ENCODE data around the gene CD8B2. TPM values are rescaled to one million over a fixed set of nuclear protein-coding genes. Genes with fewer than 3 reads are reported as not detected.
A peak's percentile ranks its signal among the peaks of the same experiment; 100 is the strongest.

Gene CD8B2
- total and polyA plus RNA-seq, 2 of the 13 experiments (the other 11 are each of a cell fraction or from before 2014, with no cell fraction given) = not detected

- TF ChIP-seq, protein P1, sequence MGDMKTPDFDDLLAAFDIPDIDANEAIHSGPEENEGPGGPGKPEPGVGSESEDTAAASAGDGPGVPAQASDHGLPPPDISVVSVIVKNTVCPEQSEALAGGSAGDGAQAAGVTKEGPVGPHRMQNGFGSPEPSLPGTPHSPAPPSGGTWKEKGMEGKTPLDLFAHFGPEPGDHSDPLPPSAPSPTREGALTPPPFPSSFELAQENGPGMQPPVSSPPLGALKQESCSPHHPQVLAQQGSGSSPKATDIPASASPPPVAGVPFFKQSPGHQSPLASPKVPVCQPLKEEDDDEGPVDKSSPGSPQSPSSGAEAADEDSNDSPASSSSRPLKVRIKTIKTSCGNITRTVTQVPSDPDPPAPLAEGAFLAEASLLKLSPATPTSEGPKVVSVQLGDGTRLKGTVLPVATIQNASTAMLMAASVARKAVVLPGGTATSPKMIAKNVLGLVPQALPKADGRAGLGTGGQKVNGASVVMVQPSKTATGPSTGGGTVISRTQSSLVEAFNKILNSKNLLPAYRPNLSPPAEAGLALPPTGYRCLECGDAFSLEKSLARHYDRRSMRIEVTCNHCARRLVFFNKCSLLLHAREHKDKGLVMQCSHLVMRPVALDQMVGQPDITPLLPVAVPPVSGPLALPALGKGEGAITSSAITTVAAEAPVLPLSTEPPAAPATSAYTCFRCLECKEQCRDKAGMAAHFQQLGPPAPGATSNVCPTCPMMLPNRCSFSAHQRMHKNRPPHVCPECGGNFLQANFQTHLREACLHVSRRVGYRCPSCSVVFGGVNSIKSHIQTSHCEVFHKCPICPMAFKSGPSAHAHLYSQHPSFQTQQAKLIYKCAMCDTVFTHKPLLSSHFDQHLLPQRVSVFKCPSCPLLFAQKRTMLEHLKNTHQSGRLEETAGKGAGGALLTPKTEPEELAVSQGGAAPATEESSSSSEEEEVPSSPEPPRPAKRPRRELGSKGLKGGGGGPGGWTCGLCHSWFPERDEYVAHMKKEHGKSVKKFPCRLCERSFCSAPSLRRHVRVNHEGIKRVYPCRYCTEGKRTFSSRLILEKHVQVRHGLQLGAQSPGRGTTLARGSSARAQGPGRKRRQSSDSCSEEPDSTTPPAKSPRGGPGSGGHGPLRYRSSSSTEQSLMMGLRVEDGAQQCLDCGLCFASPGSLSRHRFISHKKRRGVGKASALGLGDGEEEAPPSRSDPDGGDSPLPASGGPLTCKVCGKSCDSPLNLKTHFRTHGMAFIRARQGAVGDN (CRISPR knock-in tag; IDR thresholded peaks at IDR 0.05) = peak; percentile 51
- TF ChIP-seq ARID5B (CRISPR knock-in tag; IDR thresholded peaks at IDR 0.05) (peak; percentile 43; the same call in 1 of the 2 replicates), SOX6 (IDR thresholded peaks at IDR 0.05) (no peak), SOX6 (CRISPR knock-in tag; IDR thresholded peaks at IDR 0.05) (peak; percentile 20; the same call in 1 of the 2 replicates), NR2F6 (IDR thresholded peaks at IDR 0.05) (no peak), NR2F6 (CRISPR knock-in tag; IDR thresholded peaks at IDR 0.05) (0 out of 2 replicates have a peak, but pooled peaks have one; percentile 26), TEAD2 (CRISPR knock-in tag; IDR thresholded peaks at IDR 0.05) (no peak), ZNF558 (CRISPR knock-in tag; IDR thresholded peaks at IDR 0.05; ENCODE audit: borderline replicate concordance) (no peak), TGIF2 (CRISPR knock-in tag; IDR thresholded peaks at IDR 0.05) (0 out of 2 replicates have a peak, but pooled peaks have one; percentile 20), ZNF160 (CRISPR knock-in tag; IDR thresholded peaks at IDR 0.05) (0 out of 2 replicates have a peak, but pooled peaks have one; percentile 37), ZEB1 (IDR thresholded peaks at IDR 0.05; ENCODE audit: insufficient replicate concordance, low read depth) (peak; percentile 35), GATAD1 (CRISPR knock-in tag; IDR thresholded peaks at IDR 0.05) (no peak)
- TF ChIP-seq, protein P2, sequence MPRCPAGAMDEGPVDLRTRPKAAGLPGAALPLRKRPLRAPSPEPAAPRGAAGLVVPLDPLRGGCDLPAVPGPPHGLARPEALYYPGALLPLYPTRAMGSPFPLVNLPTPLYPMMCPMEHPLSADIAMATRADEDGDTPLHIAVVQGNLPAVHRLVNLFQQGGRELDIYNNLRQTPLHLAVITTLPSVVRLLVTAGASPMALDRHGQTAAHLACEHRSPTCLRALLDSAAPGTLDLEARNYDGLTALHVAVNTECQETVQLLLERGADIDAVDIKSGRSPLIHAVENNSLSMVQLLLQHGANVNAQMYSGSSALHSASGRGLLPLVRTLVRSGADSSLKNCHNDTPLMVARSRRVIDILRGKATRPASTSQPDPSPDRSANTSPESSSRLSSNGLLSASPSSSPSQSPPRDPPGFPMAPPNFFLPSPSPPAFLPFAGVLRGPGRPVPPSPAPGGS (CRISPR knock-in tag; IDR thresholded peaks at IDR 0.05) = 0 out of 2 replicates have a peak, but pooled peaks have one; percentile 27
- TF ChIP-seq, protein P3, sequence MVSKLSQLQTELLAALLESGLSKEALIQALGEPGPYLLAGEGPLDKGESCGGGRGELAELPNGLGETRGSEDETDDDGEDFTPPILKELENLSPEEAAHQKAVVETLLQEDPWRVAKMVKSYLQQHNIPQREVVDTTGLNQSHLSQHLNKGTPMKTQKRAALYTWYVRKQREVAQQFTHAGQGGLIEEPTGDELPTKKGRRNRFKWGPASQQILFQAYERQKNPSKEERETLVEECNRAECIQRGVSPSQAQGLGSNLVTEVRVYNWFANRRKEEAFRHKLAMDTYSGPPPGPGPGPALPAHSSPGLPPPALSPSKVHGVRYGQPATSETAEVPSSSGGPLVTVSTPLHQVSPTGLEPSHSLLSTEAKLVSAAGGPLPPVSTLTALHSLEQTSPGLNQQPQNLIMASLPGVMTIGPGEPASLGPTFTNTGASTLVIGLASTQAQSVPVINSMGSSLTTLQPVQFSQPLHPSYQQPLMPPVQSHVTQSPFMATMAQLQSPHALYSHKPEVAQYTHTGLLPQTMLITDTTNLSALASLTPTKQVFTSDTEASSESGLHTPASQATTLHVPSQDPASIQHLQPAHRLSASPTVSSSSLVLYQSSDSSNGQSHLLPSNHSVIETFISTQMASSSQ (IDR thresholded peaks at IDR 0.05; ENCODE audit: low read depth) = 0 out of 2 replicates have a peak, but pooled peaks have one; percentile 23
- TF ChIP-seq, protein P3 (CRISPR knock-in tag; IDR thresholded peaks at IDR 0.05; ENCODE audit: borderline replicate concordance) = no peak
Observed at GRCh38 chr2:106551417-106552130, 64.4 kb downstream of the CD8B2 start (continued).
